IMR-90 (cell line): ENCODE data around the gene TTLL11.

ENCODE experiments used
- BHLHE40 ChIP-seq: fragments of 150-350 bp; IDR thresholded peaks from 2 replicates; pipeline ENCODE4 v1.6.1; 2016; ENCODE audit warnings: mild to moderate bottlenecking, low read depth, low read length
- CEBPB ChIP-seq: IDR thresholded peaks from 2 replicates; pipeline ENCODE4 v1.6.1; 2012; ENCODE audit warnings: low read depth, low read length, improper control_type of control experiment
- POLR2A ChIP-seq: IDR thresholded peaks from 2 replicates; pipeline ENCODE4 v1.6.1; 2012; ENCODE audit warnings: mild to moderate bottlenecking, low read depth, low read length
- TF ChIP-seq, protein P1 (sequence below): conservative IDR thresholded peaks from 2 replicates; pipeline ENCODE4 v1.5.1; 2012; ENCODE audit warnings: mild to moderate bottlenecking, low read depth, low read length, improper control_type of control experiment

- TF ChIP-seq, protein P1, sequence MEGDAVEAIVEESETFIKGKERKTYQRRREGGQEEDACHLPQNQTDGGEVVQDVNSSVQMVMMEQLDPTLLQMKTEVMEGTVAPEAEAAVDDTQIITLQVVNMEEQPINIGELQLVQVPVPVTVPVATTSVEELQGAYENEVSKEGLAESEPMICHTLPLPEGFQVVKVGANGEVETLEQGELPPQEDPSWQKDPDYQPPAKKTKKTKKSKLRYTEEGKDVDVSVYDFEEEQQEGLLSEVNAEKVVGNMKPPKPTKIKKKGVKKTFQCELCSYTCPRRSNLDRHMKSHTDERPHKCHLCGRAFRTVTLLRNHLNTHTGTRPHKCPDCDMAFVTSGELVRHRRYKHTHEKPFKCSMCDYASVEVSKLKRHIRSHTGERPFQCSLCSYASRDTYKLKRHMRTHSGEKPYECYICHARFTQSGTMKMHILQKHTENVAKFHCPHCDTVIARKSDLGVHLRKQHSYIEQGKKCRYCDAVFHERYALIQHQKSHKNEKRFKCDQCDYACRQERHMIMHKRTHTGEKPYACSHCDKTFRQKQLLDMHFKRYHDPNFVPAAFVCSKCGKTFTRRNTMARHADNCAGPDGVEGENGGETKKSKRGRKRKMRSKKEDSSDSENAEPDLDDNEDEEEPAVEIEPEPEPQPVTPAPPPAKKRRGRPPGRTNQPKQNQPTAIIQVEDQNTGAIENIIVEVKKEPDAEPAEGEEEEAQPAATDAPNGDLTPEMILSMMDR, result no peak
- TF ChIP-seq POLR2A (no peak), BHLHE40 (no peak), CEBPB (no peak)
These were observed 291.5 kb downstream of the TTLL11 start for GRCh38 chr9:121801579-121801978.
